ENCODE results near the gene FOXL1. TPM values are rescaled to one million over a fixed set of nuclear protein-coding genes. Genes with fewer than 3 reads are reported as not detected.

The FOXL1 gene
- total RNA-seq, 1 experiment from 2014 or later: 7.5 TPM

DNA sequence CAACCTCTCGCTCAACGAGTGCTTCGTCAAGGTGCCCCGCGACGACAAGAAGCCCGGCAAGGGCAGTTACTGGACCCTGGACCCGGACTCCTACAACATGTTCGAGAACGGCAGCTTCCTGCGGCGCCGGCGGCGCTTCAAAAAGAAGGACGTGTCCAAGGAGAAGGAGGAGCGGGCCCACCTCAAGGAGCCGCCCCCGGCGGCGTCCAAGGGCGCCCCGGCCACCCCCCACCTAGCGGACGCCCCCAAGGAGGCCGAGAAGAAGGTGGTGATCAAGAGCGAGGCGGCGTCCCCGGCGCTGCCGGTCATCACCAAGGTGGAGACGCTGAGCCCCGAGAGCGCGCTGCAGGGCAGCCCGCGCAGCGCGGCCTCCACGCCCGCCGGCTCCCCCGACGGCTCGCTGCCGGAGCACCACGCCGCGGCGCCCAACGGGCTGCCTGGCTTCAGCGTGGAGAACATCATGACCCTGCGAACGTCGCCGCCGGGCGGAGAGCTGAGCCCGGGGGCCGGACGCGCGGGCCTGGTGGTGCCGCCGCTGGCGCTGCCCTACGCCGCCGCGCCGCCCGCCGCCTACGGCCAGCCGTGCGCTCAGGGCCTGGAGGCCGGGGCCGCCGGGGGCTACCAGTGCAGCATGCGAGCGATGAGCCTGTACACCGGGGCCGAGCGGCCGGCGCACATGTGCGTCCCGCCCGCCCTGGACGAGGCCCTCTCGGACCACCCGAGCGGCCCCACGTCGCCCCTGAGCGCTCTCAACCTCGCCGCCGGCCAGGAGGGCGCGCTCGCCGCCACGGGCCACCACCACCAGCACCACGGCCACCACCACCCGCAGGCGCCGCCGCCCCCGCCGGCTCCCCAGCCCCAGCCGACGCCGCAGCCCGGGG, 10.4 kb upstream of the FOXL1 start:
- H3K9me3 ChIP-seq (ENCODE audit: control insufficient read depth in 1 of 2, insufficient read depth in 1 of 2, low read depth in 1 of 2, low read length in 2 of 2): no peaks in the 10 kb centered on the region
- no peak for DNase-seq (ENCODE audit: low read depth, low spot score)
- H3K4me2 ChIP-seq (ENCODE audit: low read length): no peak overlapping the region
- H3K9ac ChIP-seq (ENCODE audit: low read length): no peak overlapping the region
- no peak for TF ChIP-seq POLR2AphosphoS5 (IDR thresholded peaks at IDR 0.05; ENCODE audit: low read depth, low read length)
- TF ChIP-seq POLR2A (IDR thresholded peaks at IDR 0.05; ENCODE audit: borderline replicate concordance, extremely low read depth, insufficient read depth, insufficient read length): no peak
- TF ChIP-seq FOSL1 (IDR thresholded peaks at IDR 0.05; ENCODE audit: low read depth): no peak
- TF ChIP-seq EZH2 (IDR thresholded peaks at IDR 0.05): no peak
- TF ChIP-seq, protein P1, sequence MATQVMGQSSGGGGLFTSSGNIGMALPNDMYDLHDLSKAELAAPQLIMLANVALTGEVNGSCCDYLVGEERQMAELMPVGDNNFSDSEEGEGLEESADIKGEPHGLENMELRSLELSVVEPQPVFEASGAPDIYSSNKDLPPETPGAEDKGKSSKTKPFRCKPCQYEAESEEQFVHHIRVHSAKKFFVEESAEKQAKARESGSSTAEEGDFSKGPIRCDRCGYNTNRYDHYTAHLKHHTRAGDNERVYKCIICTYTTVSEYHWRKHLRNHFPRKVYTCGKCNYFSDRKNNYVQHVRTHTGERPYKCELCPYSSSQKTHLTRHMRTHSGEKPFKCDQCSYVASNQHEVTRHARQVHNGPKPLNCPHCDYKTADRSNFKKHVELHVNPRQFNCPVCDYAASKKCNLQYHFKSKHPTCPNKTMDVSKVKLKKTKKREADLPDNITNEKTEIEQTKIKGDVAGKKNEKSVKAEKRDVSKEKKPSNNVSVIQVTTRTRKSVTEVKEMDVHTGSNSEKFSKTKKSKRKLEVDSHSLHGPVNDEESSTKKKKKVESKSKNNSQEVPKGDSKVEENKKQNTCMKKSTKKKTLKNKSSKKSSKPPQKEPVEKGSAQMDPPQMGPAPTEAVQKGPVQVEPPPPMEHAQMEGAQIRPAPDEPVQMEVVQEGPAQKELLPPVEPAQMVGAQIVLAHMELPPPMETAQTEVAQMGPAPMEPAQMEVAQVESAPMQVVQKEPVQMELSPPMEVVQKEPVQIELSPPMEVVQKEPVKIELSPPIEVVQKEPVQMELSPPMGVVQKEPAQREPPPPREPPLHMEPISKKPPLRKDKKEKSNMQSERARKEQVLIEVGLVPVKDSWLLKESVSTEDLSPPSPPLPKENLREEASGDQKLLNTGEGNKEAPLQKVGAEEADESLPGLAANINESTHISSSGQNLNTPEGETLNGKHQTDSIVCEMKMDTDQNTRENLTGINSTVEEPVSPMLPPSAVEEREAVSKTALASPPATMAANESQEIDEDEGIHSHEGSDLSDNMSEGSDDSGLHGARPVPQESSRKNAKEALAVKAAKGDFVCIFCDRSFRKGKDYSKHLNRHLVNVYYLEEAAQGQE (IDR thresholded peaks at IDR 0.05; ENCODE audit: low read depth): no peak
- TF ChIP-seq, protein P2, sequence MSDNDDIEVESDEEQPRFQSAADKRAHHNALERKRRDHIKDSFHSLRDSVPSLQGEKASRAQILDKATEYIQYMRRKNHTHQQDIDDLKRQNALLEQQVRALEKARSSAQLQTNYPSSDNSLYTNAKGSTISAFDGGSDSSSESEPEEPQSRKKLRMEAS (IDR thresholded peaks at IDR 0.05): no peak
- no peak for TF ChIP-seq EGR1 (IDR thresholded peaks at IDR 0.05; ENCODE audit: low read depth)
- TF ChIP-seq, protein P3, sequence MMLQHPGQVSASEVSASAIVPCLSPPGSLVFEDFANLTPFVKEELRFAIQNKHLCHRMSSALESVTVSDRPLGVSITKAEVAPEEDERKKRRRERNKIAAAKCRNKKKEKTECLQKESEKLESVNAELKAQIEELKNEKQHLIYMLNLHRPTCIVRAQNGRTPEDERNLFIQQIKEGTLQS (IDR thresholded peaks at IDR 0.05): no peak
- TF ChIP-seq SP1 (IDR thresholded peaks at IDR 0.05; ENCODE audit: low read depth): no peak
- no peak for TF ChIP-seq SRF (IDR thresholded peaks at IDR 0.05; ENCODE audit: low read depth)
- ChIA-PET RAD21 (ENCODE audit: low non-redundant PET in 1 of 2, low total read pairs in 2 of 2, uncharacterized antibody in 2 of 2, unreplicated experiment in 2 of 2) (no interaction called here), CTCF (no interaction called here), POLR2A (no interaction called here)
- H3K4me1 ChIP-seq (ENCODE audit: control insufficient read depth in 1 of 2, insufficient read depth in 2 of 2, low read length in 2 of 2): peaks cover 9 to 14% of the 10 kb centered on the region in 2 experiments
- intact Hi-C loops (cut with micrococcal nuclease): no loop called here
- ATAC-seq: no peak
- no peaks in the 10 kb centered on the region for H3K9me2 ChIP-seq (ENCODE audit: insufficient read depth)
- H3K4me3 ChIP-seq (replicated peaks in 1 of 2; ENCODE audit: low read depth in 1 of 2, low read length in 2 of 2): no peak overlapping the region
- no peak overlapping the region for H3K27ac ChIP-seq (ENCODE audit: low read depth, low read length)
- H4K20me1 ChIP-seq (ENCODE audit: insufficient read depth): no peaks in the 10 kb centered on the region
- H2AFZ ChIP-seq (ENCODE audit: low read depth, low read length, poor library complexity, severe bottlenecking): no peak overlapping the region
- H3K27me3 ChIP-seq (ENCODE audit: insufficient read depth, low read length): 0 out of 2 replicates have a peak, but pooled peaks cover 5% of the 10 kb centered on the region
- no TSS peak for BruUV-seq (replicated peaks)
- H3K36me3 ChIP-seq (ENCODE audit: control insufficient read depth in 1 of 2, insufficient read depth in 2 of 2, low read length in 2 of 2): no peaks in the 10 kb centered on the region
- H3K79me2 ChIP-seq (ENCODE audit: insufficient read depth, low read length): no peaks in the 10 kb centered on the region

Measured in HCT116 (cell line).